HG03378 (cell line): ENCODE results near the gene OXTR.

Experiments used
- ATAC-seq: cut with Tn5 transposase; IDR thresholded peaks from one replicate; pipeline ENCODE4 v1.9.1; 2021; ENCODE audit warnings: mild to moderate bottlenecking, moderate library complexity; ENCODE audit not compliant: unreplicated experiment

The OXTR gene

GRCh38 chr3:8767667-8768363, 1.6 kb downstream of the OXTR start:
- peak; percentile 48 for ATAC-seq

- ATAC-seq: no peak
These were observed 2.2 kb downstream of the OXTR start for GRCh38 chr3:8767256-8767666.

DNA sequence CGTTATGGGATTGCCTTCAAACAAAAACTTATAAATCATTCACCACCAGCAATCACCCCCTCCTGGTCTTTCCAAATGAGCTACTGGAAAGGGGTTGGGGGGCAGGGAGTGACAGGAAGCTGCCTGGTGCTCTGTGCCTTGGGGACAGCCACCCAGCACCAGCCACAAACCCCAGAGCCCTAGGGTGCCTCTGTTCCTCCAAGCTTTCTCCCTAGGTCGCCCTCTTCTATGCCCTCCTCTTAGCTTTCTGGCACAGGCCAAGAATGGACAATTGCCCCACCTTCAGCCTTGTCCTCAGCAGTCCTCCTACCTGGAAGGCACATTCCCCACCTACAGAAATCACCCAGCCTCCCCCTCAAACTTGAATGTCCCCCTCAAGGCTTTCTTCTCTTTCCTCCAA, 3.3 kb downstream of the OXTR start:
- no peak for ATAC-seq

- ATAC-seq: no peak
These were observed 3.9 kb downstream of the OXTR start for GRCh38 chr3:8765528-8765927.

GRCh38 chr3:8764528-8764927, 4.9 kb downstream of the OXTR start:
- no peak for ATAC-seq

DNA sequence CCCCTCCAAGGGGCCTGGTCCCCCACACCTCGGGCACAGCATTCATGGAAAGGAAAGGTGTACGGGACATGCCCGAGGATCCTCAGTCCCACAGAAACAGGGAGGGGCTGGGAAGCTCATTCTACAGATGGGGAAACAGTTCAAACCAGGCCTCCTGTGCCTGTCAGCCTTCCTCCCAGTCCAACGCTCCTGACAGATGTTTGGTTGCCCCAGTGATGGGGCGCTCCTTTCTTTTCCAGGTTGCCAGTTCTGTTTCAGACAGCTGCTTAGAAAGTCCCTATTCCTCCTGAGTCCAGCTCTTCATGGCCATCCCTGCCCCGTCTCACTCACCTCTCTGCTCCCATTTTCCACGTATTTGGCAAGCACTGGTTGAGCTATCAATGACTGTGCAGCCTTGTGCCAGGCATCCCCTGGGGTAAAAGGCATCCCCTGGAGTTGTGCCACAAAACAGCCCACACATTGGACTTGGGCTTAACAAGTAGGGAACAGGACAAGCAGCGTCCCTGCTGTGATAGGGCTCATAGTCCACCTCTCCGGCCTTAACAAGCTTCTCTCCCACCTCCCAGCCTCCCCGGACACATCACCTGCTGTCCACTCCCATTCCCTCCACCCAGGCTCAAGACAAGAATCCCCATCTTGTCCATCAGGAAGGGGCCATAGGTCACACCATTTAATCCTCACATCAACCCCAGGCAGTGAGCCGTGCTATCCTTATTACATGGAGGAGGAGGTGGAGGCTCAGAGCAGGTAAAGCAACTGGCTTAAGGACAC, 6.6 kb downstream of the OXTR start:
- ATAC-seq: no peak

GRCh38 chr3:8761866-8762265, 7.5 kb downstream of the OXTR start:
- no peak for ATAC-seq

DNA sequence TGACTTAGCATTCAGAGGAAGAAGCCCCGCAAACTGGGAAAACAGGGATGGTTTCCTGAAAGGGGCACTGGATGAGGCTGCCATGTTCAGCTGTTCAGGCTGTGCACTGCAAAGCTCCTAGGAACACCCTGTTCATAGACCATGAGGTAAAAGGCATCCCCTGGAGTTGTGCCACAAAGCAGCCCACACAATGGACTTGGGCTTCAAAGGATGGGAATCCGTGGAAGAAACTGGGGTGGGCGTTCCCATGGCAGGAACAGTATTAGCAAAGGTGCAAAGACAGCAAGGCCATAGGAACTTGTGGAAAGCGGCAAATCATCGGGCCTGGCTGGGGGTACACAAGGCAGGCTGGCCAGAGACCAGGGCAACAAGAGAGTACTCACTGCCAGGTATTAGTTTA, 8.9 kb downstream of the OXTR start:
- ATAC-seq: no peak

- ATAC-seq: no peak
These were observed 9.3 kb downstream of the OXTR start for GRCh38 chr3:8760091-8760490.

- ATAC-seq: no peak
These were observed 10.2 kb downstream of the OXTR start for GRCh38 chr3:8759038-8759707.

DNA sequence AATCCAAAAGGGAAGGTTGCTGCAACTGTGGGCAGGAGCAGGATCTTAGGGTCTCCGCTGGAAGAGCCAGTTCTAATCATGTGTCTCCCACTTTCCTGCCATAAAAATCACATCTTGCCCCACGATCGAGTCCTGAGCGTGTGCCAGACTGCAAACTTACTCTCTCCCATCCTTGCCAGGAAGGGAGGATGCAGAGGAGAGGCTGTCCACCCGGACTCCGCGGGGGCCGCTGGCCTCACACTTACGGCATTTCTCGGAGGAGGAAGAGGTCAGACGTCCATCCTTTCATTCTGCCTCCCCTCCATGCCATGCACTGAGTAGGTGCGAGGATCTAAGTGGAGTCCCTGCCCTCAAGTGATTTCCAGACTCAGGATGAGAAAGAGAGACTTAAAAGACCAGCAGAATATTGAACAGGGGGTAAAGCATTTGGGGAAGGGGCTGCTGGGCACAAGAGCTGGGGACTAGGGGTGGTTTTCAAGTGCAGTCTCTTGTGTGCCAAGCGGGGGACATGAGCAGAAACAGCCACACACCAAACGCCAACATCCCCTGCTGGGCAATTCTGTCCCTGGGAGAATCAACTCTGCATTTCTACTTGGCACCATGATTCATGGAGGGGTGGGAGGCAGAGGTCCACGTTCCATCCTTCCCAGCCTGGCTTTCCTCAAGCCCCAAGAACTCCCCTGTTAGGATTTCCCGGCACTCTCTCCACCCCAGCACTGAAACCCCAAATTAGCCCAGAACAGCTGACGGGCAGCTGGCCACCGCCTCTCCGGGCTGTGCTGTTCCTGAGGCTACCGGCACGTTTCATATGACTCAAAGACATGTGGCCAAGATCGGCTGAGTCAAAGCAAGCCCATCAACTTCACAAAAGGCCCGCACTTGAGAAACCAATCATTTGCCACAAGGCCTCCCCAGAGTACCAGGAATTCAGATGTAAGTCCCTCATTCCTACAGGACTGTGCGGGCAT, 11.6 kb downstream of the OXTR start:
- no peak for ATAC-seq

GRCh38 chr3:8756671-8757070, 12.7 kb downstream of the OXTR start:
- no peak for ATAC-seq

DNA sequence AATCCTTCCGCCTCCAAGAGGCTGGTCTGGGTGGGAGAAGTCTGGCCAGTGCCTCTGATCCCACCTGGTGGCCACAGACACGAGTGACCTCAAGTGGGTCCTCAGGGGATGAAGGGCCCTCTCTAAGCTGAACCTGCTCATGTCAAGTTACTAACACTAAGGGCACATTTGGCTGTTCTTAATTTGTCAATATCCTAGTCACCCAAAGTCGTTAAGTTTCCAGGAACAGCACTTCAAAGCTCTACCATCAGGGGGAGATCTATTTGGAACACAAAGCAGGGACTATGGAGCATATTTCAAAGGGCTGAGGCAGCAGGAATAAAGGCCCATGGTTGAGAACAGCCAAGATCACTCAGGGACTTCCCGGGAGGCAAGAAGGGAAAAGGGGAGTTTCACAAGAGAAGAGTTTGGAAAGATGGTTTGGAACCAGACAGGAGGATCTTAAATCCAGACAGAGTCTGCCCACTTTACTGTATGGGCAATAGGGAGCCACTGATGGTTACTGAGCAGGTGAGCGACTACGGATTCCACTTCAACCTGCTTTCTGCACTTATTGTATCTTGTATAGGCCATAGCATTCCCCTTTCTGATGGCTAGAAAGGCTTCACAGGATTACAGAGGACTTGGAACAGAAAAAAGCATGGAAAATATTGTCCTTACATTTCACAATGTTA, 13.7 kb downstream of the OXTR start:
- no peak for ATAC-seq

DNA sequence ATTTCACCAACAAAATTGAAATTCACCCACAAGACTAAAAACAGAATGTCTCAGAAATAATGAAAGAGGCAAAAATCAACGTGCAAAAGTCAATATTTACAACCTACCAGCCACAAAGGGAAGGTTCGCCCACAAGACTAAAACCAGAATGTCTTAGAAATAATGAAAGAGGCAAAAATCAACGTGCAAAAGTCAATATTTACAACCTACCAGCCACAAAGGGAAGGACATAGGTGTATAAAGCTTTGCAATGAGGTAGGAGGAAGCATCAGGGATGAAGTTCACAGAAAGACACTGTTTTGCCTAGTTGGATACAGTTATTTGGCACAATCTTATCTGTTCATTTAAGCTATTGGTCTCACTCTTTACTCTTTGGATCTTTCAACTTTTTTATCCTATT, 14.3 kb downstream of the OXTR start:
- ATAC-seq: no peak

DNA sequence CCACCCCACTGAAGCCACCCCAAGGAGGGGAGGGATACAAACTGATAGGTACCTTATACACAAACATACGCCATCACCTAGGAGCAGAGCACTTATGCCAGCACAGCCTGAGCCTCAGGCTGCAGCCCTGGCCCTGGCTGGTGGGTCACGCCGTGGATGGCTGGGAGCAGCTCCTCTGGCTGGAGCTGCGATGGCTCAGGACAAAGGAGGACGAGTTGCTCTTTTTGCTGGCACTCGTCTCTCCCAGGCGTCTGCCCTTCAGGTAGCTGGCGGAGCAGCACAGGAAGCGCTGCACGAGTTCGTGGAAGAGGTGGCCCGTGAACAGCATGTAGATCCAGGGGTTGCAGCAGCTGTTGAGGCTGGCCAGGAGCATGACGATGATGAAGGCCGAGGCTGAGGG, 16.6 kb downstream of the OXTR start:
- ATAC-seq: no peak

- ATAC-seq: no peak
These were observed 20.1 kb downstream of the OXTR start for GRCh38 chr3:8749316-8749715.

DNA sequence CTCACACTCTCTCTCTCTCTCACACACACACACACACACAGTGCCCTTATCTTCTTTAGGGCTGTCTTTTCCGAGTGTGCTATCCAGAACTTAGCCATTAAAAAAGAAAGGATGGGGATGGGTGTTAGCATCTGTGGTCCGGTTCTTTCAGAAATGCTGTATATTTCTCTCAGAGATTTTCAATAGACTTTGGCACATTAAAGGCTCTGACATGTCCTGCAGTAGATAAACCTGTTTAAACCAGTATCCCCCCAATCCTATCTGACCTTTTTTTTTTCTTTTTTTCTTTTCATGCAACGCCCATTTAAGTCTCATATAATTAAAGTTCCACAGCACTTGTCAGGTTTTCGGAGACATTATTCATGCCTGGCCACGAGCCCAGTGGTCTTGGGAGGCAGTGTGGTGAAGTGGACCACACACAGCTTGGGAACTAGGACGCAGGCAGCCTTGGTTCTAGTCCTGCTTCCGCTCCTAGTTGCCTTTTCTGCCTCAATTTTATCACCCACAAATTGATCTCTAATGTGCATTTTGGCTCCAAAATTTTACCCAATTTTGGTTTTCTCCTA, 22.6 kb downstream of the OXTR start:
- ATAC-seq: no peak

DNA sequence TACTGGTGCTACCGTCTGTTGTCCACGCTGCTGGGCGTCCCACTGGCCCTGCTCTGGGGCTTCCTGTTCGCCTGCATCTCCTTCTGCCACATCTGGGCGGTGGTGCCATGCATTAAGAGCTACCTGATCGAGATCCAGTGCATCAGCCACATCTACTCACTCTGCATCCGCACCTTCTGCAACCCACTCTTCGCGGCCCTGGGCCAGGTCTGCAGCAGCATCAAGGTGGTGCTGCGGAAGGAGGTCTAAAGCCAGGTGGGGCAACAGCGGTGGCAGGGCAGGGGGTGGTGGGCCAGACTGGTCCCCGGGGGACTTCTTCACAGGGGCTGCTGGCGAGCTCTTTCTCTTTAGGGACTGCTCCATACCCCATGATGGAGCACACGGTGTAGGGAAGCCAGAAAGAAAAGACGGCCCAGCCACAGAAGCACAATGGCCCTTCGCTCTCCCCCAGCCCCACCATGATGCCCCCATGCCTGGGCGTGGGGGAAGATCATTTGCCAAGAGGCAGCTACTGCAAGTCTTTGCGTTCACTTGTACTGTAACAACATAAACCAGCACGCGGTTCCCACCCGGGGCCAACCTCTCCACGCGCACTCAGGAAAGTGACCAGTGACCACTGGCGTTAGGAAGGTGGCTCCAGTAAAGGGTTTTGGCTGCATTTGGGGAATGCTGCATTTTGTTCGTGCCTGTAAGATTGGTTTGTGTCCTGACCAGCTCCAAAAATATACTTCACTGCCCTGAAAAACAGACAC, 23.6 kb downstream of the OXTR start:
- ATAC-seq: no peak

DNA sequence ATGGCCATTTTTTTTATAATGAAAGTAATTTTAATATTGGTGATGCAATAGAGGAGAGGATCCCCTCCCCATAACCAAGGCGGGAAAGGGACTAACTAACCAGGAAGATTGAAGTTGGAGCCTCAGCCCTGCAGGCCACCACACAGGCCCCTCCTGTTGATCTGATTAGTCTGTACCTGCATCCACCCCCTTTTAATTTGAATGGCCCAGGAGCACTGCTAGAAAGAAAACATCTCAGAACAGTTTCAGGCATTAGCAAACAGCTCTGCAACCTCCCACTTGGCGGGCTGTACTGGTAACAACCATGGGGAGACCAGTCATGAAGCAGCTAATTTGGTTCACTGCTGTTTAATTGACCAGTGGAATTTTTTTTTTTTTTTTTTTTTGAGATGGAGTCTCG, 25.5 kb downstream of the OXTR start:
- no peak for ATAC-seq
